Measurements from ENCODE around the gene RGL1.

The RGL1 gene

GRCh38 chr1:183891158-183891856 is 86.4 kb downstream of the RGL1 start:
- ChIA-PET CTCF (interaction anchor here (0.8 to 3.3 kb wide), 5 partner anchors 10 to 236 kb away, joined by 3 to 15 read pairs (median 3); no protein-coding TSS in a partner anchor), POLR2A (no interaction called here)
- no peak overlapping the region for H3K4me3 ChIP-seq (ENCODE audit: low read depth, low read length)
- no peak for TF ChIP-seq CTCF (IDR thresholded peaks at IDR 0.05; ENCODE audit: insufficient read depth, low read length, missing control alignments)
- DNase-seq (ENCODE audit: low read depth, low spot score), result no peak

DNA sequence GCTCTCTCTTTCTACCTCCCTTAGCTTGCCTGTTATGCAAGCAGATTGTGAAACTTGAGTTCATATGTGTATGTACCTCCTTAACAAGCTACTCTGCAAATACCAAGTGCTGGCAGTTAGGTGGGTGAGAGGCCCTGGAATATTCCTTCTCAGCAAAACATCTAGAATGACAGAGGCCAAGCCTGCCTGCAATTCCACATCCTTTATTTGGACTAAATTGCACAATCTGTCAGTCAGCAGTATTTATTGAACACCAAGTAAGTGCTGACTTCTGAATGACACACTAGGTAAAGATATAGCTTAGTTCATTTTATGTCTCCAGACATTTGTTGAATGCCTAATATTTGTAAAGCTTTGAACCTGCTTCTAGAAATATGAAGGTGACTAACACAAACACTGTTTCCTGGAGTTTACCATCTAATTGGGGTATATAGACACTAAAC is 87.5 kb downstream of the RGL1 start:
- no peak for DNase-seq (ENCODE audit: low read depth, low spot score)
- H3K4me3 ChIP-seq (ENCODE audit: low read depth, low read length), result no peak overlapping the region
- POLR2A ChIA-PET, result no interaction called here
- CTCF ChIA-PET, result interaction anchor here (0.9 to 3.3 kb wide), 4 partner anchors 11 to 237 kb away, joined by 6 to 15 read pairs (median 7); no protein-coding TSS in a partner anchor
- TF ChIP-seq CTCF (IDR thresholded peaks at IDR 0.05; ENCODE audit: insufficient read depth, low read length, missing control alignments), result no peak

- no peak overlapping the region for H3K4me3 ChIP-seq (ENCODE audit: low read depth, low read length)
- DNase-seq (ENCODE audit: low read depth, low spot score), result no peak
- TF ChIP-seq CTCF (IDR thresholded peaks at IDR 0.05; ENCODE audit: insufficient read depth, low read length, missing control alignments), result no peak
- CTCF ChIA-PET, result interaction anchor here (0.7 to 2.2 kb wide), 4 partner anchors 11 to 238 kb away, joined by 3 to 8 read pairs (median 4); no protein-coding TSS in a partner anchor
- POLR2A ChIA-PET, result no interaction called here
Measured at GRCh38 chr1:183893561-183894289, 88.8 kb downstream of the RGL1 start.

- no peak for DNase-seq (ENCODE audit: low read depth, low spot score)
- POLR2A ChIA-PET, result no interaction called here
- H3K4me3 ChIP-seq (ENCODE audit: low read depth, low read length), result no peak overlapping the region
- CTCF ChIA-PET, result interaction anchor here (1.9 to 2.2 kb wide), 2 partner anchors 21 to 239 kb away, joined by 6 to 8 read pairs; no protein-coding TSS in a partner anchor
- no peak for TF ChIP-seq CTCF (IDR thresholded peaks at IDR 0.05; ENCODE audit: insufficient read depth, low read length, missing control alignments)
Measured at GRCh38 chr1:183894290-183894565, 89.3 kb downstream of the RGL1 start.

DNA sequence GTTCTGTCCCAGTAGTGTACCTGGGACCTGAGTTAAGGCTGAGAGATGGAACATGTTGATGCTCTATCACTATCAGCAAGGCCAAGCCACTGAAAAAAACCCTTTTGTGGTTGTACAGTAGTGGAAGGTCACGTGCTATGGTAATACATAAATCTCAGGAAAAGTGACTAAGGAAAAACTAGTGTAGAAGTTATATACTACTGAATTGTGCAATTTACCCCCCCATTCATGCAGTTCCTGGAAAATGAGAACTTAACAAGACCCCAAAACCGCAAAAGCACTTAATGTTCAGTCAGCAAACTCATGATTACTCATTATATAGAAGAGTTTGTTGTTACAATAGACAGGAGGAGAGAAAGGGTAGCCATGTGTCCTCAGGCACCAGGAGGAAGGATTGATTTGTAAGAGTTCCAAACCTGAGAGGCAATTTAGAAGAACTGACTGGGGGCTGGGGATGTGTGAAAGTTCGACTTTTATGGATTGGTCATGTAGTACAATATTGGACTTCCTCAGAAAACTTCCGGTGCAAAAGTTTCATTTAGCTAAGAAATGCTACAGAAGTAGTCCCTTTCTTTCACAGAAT is 91.6 kb downstream of the RGL1 start:
- H3K4me3 ChIP-seq (ENCODE audit: low read depth, low read length), result no peak overlapping the region
- no peak for TF ChIP-seq CTCF (IDR thresholded peaks at IDR 0.05; ENCODE audit: insufficient read depth, low read length, missing control alignments)
- DNase-seq (ENCODE audit: low read depth, low spot score), result no peak
- CTCF ChIA-PET, result no interaction called here
- POLR2A ChIA-PET, result no interaction called here

DNA sequence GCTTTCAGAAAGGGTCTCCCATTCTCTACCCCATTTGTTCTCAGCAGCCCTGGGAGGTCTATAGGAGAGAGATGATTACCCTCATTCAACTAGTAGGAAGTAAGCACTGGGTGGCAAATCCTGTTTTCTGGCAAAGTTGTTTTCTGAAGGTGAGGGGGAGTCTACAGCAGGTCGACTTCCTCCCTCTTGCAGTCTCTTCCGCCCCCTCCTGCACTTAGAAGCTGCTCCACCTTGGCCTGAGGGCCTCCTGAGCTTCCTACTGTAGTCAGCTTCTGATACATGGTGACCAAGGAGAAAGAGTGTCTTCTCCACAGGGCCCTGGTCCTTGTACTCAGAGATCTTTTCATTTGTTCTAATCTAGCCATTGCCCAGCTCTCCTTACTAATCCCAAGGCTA is 93.1 kb downstream of the RGL1 start:
- CTCF ChIA-PET, result interaction anchor here (1.4 to 2.7 kb wide), 2 partner anchors 17 to 242 kb away, joined by 6 to 12 read pairs; no protein-coding TSS in a partner anchor
- H3K4me3 ChIP-seq (ENCODE audit: low read depth, low read length), result no peak overlapping the region
- TF ChIP-seq CTCF (IDR thresholded peaks at IDR 0.05; ENCODE audit: insufficient read depth, low read length, missing control alignments), result no peak
- POLR2A ChIA-PET, result no interaction called here
- DNase-seq (ENCODE audit: low read depth, low spot score), result no peak

Data from AG04449 (cell line).